Karpas-422 (cell line): ENCODE data around the gene CLEC2L. TPM values are rescaled to one million over a fixed set of nuclear protein-coding genes. Genes with fewer than 3 reads are reported as not detected.

Experiments
- DNase-seq: peaks from one replicate; pipeline ENCODE4 v3.0.0-alpha.2; 2015
- H2AFZ ChIP-seq: fragments of 200-600 bp; sonication (generic); 2 replicates; pipeline ENCODE4 v1.6.1; 2014; ENCODE audit warnings: antibody characterized with exemption, low read length, mixed read lengths
- H3K27ac ChIP-seq: fragments of 200-600 bp; sonication (generic); 2 replicates; pipeline ENCODE4 v1.5.1; 2014; ENCODE audit warnings: mild to moderate bottlenecking, low read length, moderate library complexity
- H3K27me3 ChIP-seq: fragments of 200-600 bp; sonication (generic); 2 replicates; pipeline ENCODE4 v1.6.1; 2014; ENCODE audit warnings: low read length, mixed read lengths
- H3K36me3 ChIP-seq: fragments of 200-600 bp; sonication (generic); 2 replicates; pipeline ENCODE4 v1.6.1; 2014; ENCODE audit warnings: low read length, mixed read lengths; ENCODE audit not compliant: insufficient read depth
- H3K4me1 ChIP-seq: fragments of 200-600 bp; sonication (generic); 2 replicates; pipeline ENCODE4 v1.6.1; 2014; ENCODE audit warnings: mild to moderate bottlenecking, low read length, mixed read lengths
- H3K4me2 ChIP-seq: fragments of 200-600 bp; sonication (generic); 2 replicates; pipeline ENCODE4 v1.6.1; 2014; ENCODE audit warnings: low read length, low read depth, mild to moderate bottlenecking; ENCODE audit not compliant: poor library complexity, severe bottlenecking
- H3K4me3 ChIP-seq: fragments of 200-600 bp; sonication (generic); 2 replicates; pipeline ENCODE4 v1.5.1; 2014; ENCODE audit warnings: mild to moderate bottlenecking, antibody characterized with exemption, low read length, mixed read lengths
- H3K79me2 ChIP-seq: fragments of 200-600 bp; sonication (generic); 2 replicates; pipeline ENCODE4 v1.6.1; 2014; ENCODE audit warnings: mild to moderate bottlenecking, low read length, mixed read lengths
- H3K9ac ChIP-seq: fragments of 200-600 bp; sonication (generic); 2 replicates; pipeline ENCODE4 v1.6.0; 2014; ENCODE audit warnings: low read length
- H3K9me2 ChIP-seq: fragments of 200-600 bp; sonication (generic), shearing (Covaris generic); replicated peaks from 2 replicates; pipeline ENCODE4 v1.6.0; 2014; ENCODE audit warnings: mild to moderate bottlenecking, low read length, moderate library complexity; ENCODE audit not compliant: insufficient read depth
- H3K9me3 ChIP-seq: fragments of 300-700, 200-600 bp; sonication (generic); 2 replicates; pipeline ENCODE4 v1.6.1; 2014; ENCODE audit warnings: low read length, mixed read lengths
- H4K20me1 ChIP-seq: fragments of 200-600 bp; sonication (generic); 2 replicates; pipeline ENCODE4 v1.6.1; 2014; ENCODE audit warnings: mild to moderate bottlenecking, antibody characterized with exemption, low read length, low read depth; ENCODE audit not compliant: insufficient read depth
- total RNA-seq: library from RNA; depleted of rRNA; stranded (reverse); fragments of >200 nt; shearing (Covaris generic); gene quantifications from 2 replicates; pipeline ENCODE4 v1.2.3, GENCODE V29; 2014; ENCODE audit warnings: low replicate concordance

The CLEC2L gene
- total RNA-seq, 1 experiment from 2014 or later: not detected

DNA sequence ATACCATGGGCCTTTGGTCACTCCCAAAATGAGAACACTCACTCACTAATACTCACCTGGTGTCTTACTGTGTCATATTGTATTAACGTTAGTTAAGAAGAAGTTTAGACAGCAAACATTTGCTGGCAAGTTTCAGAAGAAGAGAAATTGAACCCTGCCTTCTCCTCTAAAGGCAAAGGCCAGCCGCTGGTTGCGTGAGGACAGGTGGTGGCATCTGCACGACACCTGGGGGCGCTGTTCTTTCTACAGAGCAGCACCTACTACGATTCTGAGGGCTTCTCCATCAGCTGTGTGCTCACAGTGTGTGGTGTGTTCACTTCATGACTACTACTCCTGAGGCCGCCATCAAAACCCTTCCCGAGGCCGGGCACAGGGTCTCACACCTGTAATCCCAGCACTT lies 17.9 kb upstream of the CLEC2L start:
- H3K9me2 ChIP-seq: no peaks in the 10 kb centered on the region
- no peak overlapping the region for H3K4me3 ChIP-seq
- no peaks in the 10 kb centered on the region for H3K4me1 ChIP-seq
- no peaks in the 10 kb centered on the region for H3K36me3 ChIP-seq
- H3K9ac ChIP-seq: no peak overlapping the region
- no peaks in the 10 kb centered on the region for H3K27me3 ChIP-seq
- H3K9me3 ChIP-seq: no peaks in the 10 kb centered on the region
- H2AFZ ChIP-seq: no peak overlapping the region
- H4K20me1 ChIP-seq: no peaks in the 10 kb centered on the region
- no peaks in the 10 kb centered on the region for H3K79me2 ChIP-seq
- peak; percentile 72 for DNase-seq
- no peak overlapping the region for H3K27ac ChIP-seq
- no peak overlapping the region for H3K4me2 ChIP-seq

GRCh38 chr7:139509535-139509934 lies 13.9 kb upstream of the CLEC2L start:
- Histone ChIP-seq H3K27ac (no peak overlapping the region), H3K9me2 (no peaks in the 10 kb centered on the region), H2AFZ (no peak overlapping the region), H3K4me2 (no peak overlapping the region), H3K27me3 (no peaks in the 10 kb centered on the region), H3K4me3 (no peak overlapping the region), H3K9ac (no peak overlapping the region), H4K20me1 (no peaks in the 10 kb centered on the region), H3K36me3 (no peaks in the 10 kb centered on the region), H3K4me1 (no peaks in the 10 kb centered on the region), H3K9me3 (no peaks in the 10 kb centered on the region), H3K79me2 (no peaks in the 10 kb centered on the region)
- DNase-seq: no peak

GRCh38 chr7:139511315-139511714 lies 12.2 kb upstream of the CLEC2L start:
- no peak overlapping the region for H3K4me3 ChIP-seq
- H4K20me1 ChIP-seq: no peaks in the 10 kb centered on the region
- H3K9me3 ChIP-seq: no peaks in the 10 kb centered on the region
- no peak for DNase-seq
- no peak overlapping the region for H3K27ac ChIP-seq
- no peak overlapping the region for H3K4me2 ChIP-seq
- no peak overlapping the region for H3K9ac ChIP-seq
- H3K9me2 ChIP-seq: no peaks in the 10 kb centered on the region
- no peaks in the 10 kb centered on the region for H3K36me3 ChIP-seq
- no peaks in the 10 kb centered on the region for H3K4me1 ChIP-seq
- no peaks in the 10 kb centered on the region for H3K27me3 ChIP-seq
- H3K79me2 ChIP-seq: no peaks in the 10 kb centered on the region
- H2AFZ ChIP-seq: no peak overlapping the region

DNA sequence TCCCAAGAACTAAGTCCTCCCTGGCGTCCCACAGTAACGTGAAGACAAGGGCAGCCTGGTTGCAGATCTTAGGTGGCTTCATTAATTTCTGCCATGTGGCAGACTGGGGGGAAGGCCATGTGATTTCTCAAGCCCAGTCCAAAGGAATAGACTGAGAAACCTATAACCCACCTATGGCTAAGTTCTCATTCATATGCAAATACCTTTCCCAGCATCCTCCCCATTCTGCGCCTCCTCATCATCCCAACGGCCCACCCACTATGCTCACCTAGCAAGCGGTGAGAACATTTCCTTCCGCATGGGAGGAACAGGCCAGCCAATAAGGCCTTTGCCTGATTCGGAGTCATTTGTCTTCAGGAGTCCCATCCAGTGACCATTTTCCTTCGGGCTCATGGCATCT lies 8.2 kb upstream of the CLEC2L start:
- no peak overlapping the region for H3K4me2 ChIP-seq
- no peak overlapping the region for H3K27ac ChIP-seq
- no peaks in the 10 kb centered on the region for H3K9me3 ChIP-seq
- no peak overlapping the region for H3K4me3 ChIP-seq
- no peaks in the 10 kb centered on the region for H3K36me3 ChIP-seq
- H3K27me3 ChIP-seq: no peaks in the 10 kb centered on the region
- no peak overlapping the region for H3K9ac ChIP-seq
- H3K79me2 ChIP-seq: no peaks in the 10 kb centered on the region
- no peaks in the 10 kb centered on the region for H3K4me1 ChIP-seq
- H3K9me2 ChIP-seq: no peaks in the 10 kb centered on the region
- no peak overlapping the region for H2AFZ ChIP-seq
- no peaks in the 10 kb centered on the region for H4K20me1 ChIP-seq
- DNase-seq: no peak

DNA sequence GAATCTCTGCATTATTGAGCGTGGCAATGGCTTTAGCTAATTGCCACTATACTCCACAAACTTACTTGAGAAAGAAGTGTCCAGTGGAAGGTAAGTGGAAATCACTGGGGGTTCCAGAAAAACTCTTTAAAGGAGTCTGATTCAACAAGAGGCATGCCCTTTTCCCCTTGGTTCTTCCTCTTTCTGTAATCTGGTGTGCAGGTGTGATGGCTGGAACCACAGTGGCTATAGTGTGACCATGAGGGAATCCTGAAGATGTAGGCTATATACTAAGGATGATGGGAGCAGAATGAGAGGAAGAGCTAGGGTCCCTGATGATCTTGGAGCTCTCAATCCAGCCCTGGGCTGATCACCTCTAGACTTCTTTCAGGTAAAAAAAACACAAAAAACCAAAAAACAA lies 2.0 kb upstream of the CLEC2L start:
- H3K4me1 ChIP-seq: no peaks in the 10 kb centered on the region

GRCh38 chr7:139522830-139523198 lies 671 bp upstream of the CLEC2L start:
- Histone ChIP-seq H3K9me3 (no peaks in the 10 kb centered on the region), H3K9me2 (no peaks in the 10 kb centered on the region), H3K36me3 (no peaks in the 10 kb centered on the region), H3K9ac (no peak overlapping the region), H3K4me3 (no peak overlapping the region), H3K4me1 (no peaks in the 10 kb centered on the region), H3K4me2 (no peak overlapping the region), H3K79me2 (no peaks in the 10 kb centered on the region), H3K27ac (no peak overlapping the region), H3K27me3 (no peaks in the 10 kb centered on the region), H4K20me1 (no peaks in the 10 kb centered on the region), H2AFZ (no peak overlapping the region)
- no peak for DNase-seq

More for the DNA sequence above, 2.0 kb upstream of the CLEC2L start:
- Histone ChIP-seq H3K4me2 (no peak overlapping the region), H3K36me3 (no peaks in the 10 kb centered on the region), H3K9ac (no peak overlapping the region), H3K27ac (no peak overlapping the region), H3K79me2 (no peaks in the 10 kb centered on the region), H3K9me3 (no peaks in the 10 kb centered on the region), H3K27me3 (no peaks in the 10 kb centered on the region), H3K9me2 (no peaks in the 10 kb centered on the region), H3K4me3 (no peak overlapping the region), H2AFZ (no peak overlapping the region), H4K20me1 (no peaks in the 10 kb centered on the region)
- DNase-seq: no peak

DNA sequence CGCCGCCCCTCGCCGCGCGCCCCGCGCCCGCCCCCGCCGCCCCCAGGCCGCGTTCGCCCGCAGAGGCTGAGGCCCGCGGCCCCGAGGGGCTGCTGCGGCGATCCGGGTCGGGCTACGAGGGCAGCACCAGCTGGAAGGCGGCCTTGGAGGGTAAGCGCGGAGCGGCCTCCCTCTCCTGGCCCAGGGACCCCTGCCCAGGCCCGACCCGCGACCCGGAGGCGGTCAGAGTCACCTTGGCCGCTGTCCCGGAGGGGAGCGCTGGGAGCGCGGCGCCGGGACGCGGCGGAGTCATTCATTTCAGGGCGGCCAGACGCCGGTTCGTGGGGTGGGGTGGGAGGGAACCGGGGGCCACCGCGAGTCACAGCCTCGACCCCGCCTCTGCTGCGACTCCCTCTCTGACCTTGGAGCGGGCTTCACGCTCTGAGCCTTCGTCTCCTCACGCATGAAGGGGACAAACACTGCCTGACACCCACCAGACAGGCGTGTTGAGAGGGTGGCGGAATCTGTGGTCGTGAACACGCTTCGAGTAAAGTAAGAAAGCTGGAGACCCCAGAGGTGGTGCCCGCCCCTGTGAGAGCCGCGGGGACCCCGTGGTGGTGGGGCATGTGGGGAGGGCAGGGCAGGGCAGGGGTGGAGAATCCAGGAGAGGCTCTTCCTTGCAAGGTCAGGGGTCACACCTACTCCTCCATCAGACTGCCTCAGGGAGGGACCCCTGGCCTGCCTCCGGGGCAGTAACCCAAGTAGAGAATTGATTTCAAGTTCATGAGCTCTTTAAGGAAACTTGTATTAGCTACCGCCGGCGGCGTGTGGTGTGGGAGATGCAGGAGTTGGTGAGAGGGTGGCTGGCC lies 707 bp downstream of the CLEC2L start:
- no peaks in the 10 kb centered on the region for H3K9me3 ChIP-seq
- H3K4me3 ChIP-seq: no peak overlapping the region
- no peaks in the 10 kb centered on the region for H3K4me1 ChIP-seq
- no peak for DNase-seq
- H3K9me2 ChIP-seq: no peaks in the 10 kb centered on the region
- no peaks in the 10 kb centered on the region for H4K20me1 ChIP-seq
- no peaks in the 10 kb centered on the region for H3K27me3 ChIP-seq
- H2AFZ ChIP-seq: no peak overlapping the region
- no peak overlapping the region for H3K9ac ChIP-seq
- H3K4me2 ChIP-seq: no peak overlapping the region
- no peak overlapping the region for H3K27ac ChIP-seq
- H3K36me3 ChIP-seq: no peaks in the 10 kb centered on the region
- H3K79me2 ChIP-seq: no peaks in the 10 kb centered on the region

DNA sequence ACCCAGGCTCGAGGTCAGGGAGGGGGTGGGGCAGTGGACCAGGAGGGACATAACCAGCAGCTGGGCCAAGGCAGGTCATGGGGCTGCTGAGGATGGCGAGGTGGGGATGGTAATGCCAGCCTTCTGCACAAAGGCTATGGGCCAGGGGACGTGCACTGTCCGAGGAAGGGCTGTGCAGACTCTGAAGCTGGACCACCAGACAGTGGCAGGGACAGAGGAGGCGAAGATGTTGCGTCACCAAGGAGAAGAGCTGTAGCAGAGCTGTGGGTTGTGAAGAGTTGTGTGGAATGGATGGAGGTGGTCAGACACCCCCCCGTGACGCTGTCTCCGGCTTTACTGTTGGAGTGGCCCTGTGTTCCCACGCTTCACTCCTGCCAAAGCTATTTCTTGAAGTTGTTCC lies 1.8 kb downstream of the CLEC2L start:
- no peaks in the 10 kb centered on the region for H3K9me2 ChIP-seq
- no peak overlapping the region for H3K27ac ChIP-seq
- H3K9ac ChIP-seq: no peak overlapping the region
- H3K4me1 ChIP-seq: no peaks in the 10 kb centered on the region
- H3K4me3 ChIP-seq: no peak overlapping the region
- no peaks in the 10 kb centered on the region for H3K36me3 ChIP-seq
- H3K9me3 ChIP-seq: no peaks in the 10 kb centered on the region
- DNase-seq: no peak
- H3K79me2 ChIP-seq: no peaks in the 10 kb centered on the region
- no peaks in the 10 kb centered on the region for H4K20me1 ChIP-seq
- no peak overlapping the region for H3K4me2 ChIP-seq
- no peak overlapping the region for H2AFZ ChIP-seq
- H3K27me3 ChIP-seq: no peaks in the 10 kb centered on the region
